HG02610 (cell line): Measurements from ENCODE around the gene POMZP3.
A peak's percentile ranks its signal among the peaks of the same experiment; 100 is the strongest.
"Not testable (repeated sequence)": the region's sequence is repeated elsewhere in the genome, so short reads cannot be mapped to it uniquely, and the experiment has no call there.

Experiments
- ATAC-seq: cut with Tn5 transposase; IDR thresholded peaks from one replicate; pipeline ENCODE4 v1.9.1; 2021; ENCODE audit warnings: mild to moderate bottlenecking, moderate library complexity; ENCODE audit not compliant: unreplicated experiment

POMZP3 gene

GRCh38 chr7:76626989-76627642, at the start of gene POMZP3:
Gene POMZP3, minus strand, starts transcription at chr7:76627279. Its CDS starts 1,215 bp downstream, at chr7:76626064.
- peak; percentile 89 for ATAC-seq

GRCh38 chr7:76675783-76676182, 48.7 kb upstream of the POMZP3 start:
- ATAC-seq, result not testable (repeated sequence)

GRCh38 chr7:76673346-76673745, 46.3 kb upstream of the POMZP3 start:
- ATAC-seq, result not testable (repeated sequence)

GRCh38 chr7:76659212-76659611, 32.1 kb upstream of the POMZP3 start:
- not testable (repeated sequence) for ATAC-seq

GRCh38 chr7:76656425-76656824, 29.3 kb upstream of the POMZP3 start:
- ATAC-seq, result not testable (repeated sequence)

- not testable (repeated sequence) for ATAC-seq
Measured at GRCh38 chr7:76642620-76643019, 15.5 kb upstream of the POMZP3 start.

GRCh38 chr7:76637061-76637691, 10.1 kb upstream of the POMZP3 start:
- peak; percentile 83 for ATAC-seq

- peak; percentile 33 for ATAC-seq
Measured at GRCh38 chr7:76626581-76626980, 498 bp downstream of the POMZP3 start.

- ATAC-seq, result not testable (repeated sequence)
Measured at GRCh38 chr7:76619439-76620190, 7.5 kb downstream of the POMZP3 start.

- ATAC-seq, result not testable (repeated sequence)
Measured at GRCh38 chr7:76613783-76614182, 13.3 kb downstream of the POMZP3 start.

- not testable (repeated sequence) for ATAC-seq
Measured at GRCh38 chr7:76612232-76612631, 14.8 kb downstream of the POMZP3 start.

GRCh38 chr7:76609864-76610263, 17.2 kb downstream of the POMZP3 start:
- peak; percentile 28 for ATAC-seq

GRCh38 chr7:76608469-76608868, 18.6 kb downstream of the POMZP3 start:
- ATAC-seq, result not testable (repeated sequence)

GRCh38 chr7:76606027-76606426, 21.1 kb downstream of the POMZP3 start:
- peak; percentile 95 for ATAC-seq

- not testable (repeated sequence) for ATAC-seq
Measured at GRCh38 chr7:76600650-76601049, 26.4 kb downstream of the POMZP3 start.

GRCh38 chr7:76600116-76600482, 27.0 kb downstream of the POMZP3 start:
- not testable (repeated sequence) for ATAC-seq

- not testable (repeated sequence) for ATAC-seq
Measured at GRCh38 chr7:76598590-76599264, 28.4 kb downstream of the POMZP3 start.

GRCh38 chr7:76597288-76597687, 29.8 kb downstream of the POMZP3 start:
- peak; percentile 43 for ATAC-seq

- ATAC-seq, result not testable (repeated sequence)
Measured at GRCh38 chr7:76592694-76593093, 34.4 kb downstream of the POMZP3 start.

- peak; percentile 80 for ATAC-seq
Measured at GRCh38 chr7:76591602-76592304, 35.3 kb downstream of the POMZP3 start.
